K562 (cell line): ENCODE measurements around the gene HOXB1. TPM values are rescaled to one million over a fixed set of nuclear protein-coding genes. Genes with fewer than 3 reads are reported as not detected.

Source experiments
- CAMTA2 ChIP-seq: fragments of 250-450 bp; sonication (Bioruptor Pico); conservative IDR thresholded peaks from 2 replicates; pipeline ENCODE4 v1.5.1; 2022
- CCAR2 ChIP-seq: fragments of 200-400 bp; formaldehyde crosslinking; IDR thresholded peaks from 2 replicates; pipeline ENCODE4 v1.6.1; 2017; ENCODE audit warnings: mild to moderate bottlenecking, low read depth, low read length
- CCNT2 ChIP-seq: IDR thresholded peaks from 2 replicates; pipeline ENCODE4 v1.6.1; 2011; ENCODE audit warnings: borderline replicate concordance, low read depth, mild to moderate bottlenecking, moderate library complexity, mixed read lengths, low read length; ENCODE audit not compliant: insufficient read length; ENCODE audit errors: extremely low read depth
- CUX1 ChIP-seq: fragments of 200-800 bp; sonication (Bioruptor generic); IDR thresholded peaks from 2 replicates; pipeline ENCODE4 v1.6.1; 2016; ENCODE audit warnings: missing genetic modification characterization, missing compliant biosample characterization
- DMBX1 ChIP-seq: fragments of 250-450 bp; sonication (Bioruptor Pico); IDR thresholded peaks from 2 replicates; pipeline ENCODE4 v1.8.0; 2022; ENCODE audit warnings: inconsistent platforms, mild to moderate bottlenecking, moderate library complexity, borderline replicate concordance
- EP300 ChIP-seq: IDR thresholded peaks from 2 replicates; pipeline ENCODE4 v1.6.1; 2012; ENCODE audit warnings: low read length, improper control_type of control experiment
- FOXA3 ChIP-seq, 2 experiments: fragments of 450-650 bp in 1 of 2; sonication (generic) in 1 of 2; formaldehyde crosslinking; IDR thresholded peaks in 1 of 2; conservative IDR thresholded peaks in 1 of 2; 2 replicates each; pipeline versions ENCODE4 v1.4.0 to v1.8.0; 2020 to 2022; ENCODE audit warnings: mild to moderate bottlenecking in 2 of 2, missing genetic modification reagents in 1 of 2
- HCFC1 ChIP-seq: IDR thresholded peaks from 2 replicates; pipeline ENCODE4 v1.6.1; 2012; ENCODE audit warnings: low read depth, low read length, improper control_type of control experiment
- HINFP ChIP-seq: fragments of 450-650 bp; conservative IDR thresholded peaks from 2 replicates; pipeline ENCODE4 v1.6.1; 2016; ENCODE audit warnings: missing genetic modification characterization, low read depth, mild to moderate bottlenecking, control low read depth, missing compliant biosample characterization
- L3MBTL2 ChIP-seq: fragments of 450-650 bp; IDR thresholded peaks from 2 replicates; pipeline ENCODE4 v1.6.1; 2016; ENCODE audit warnings: mild to moderate bottlenecking, moderate library complexity
- NFIX ChIP-seq: fragments of 250-450 bp; sonication (Bioruptor Pico); IDR thresholded peaks from 2 replicates; pipeline ENCODE4 v1.4.0; 2020; ENCODE audit warnings: low read depth, mild to moderate bottlenecking, moderate library complexity
- NR2C1 ChIP-seq, 2 experiments: fragments of 450-650 bp; IDR thresholded peaks; 2 replicates each; pipeline ENCODE4 v1.6.1; 2017; ENCODE audit warnings: mild to moderate bottlenecking in 2 of 2, antibody characterized with exemption in 1 of 2, inconsistent platforms in 1 of 2, missing compliant biosample characterization in 1 of 2, missing genetic modification characterization in 1 of 2
- PML ChIP-seq: IDR thresholded peaks from 2 replicates; pipeline ENCODE4 v1.6.1; 2012; ENCODE audit warnings: low read length, inconsistent platforms
- PREB ChIP-seq: sonication (generic); formaldehyde crosslinking; IDR thresholded peaks from 2 replicates; pipeline ENCODE4 v1.8.1; 2023; ENCODE audit warnings: mild to moderate bottlenecking, missing genetic modification reagents
- RFX1 ChIP-seq: fragments of 450-650 bp; IDR thresholded peaks from 2 replicates; pipeline ENCODE4 v1.6.1; 2016; ENCODE audit warnings: mild to moderate bottlenecking, moderate library complexity
- SMARCA4 ChIP-seq: fragments of 450-650 bp; IDR thresholded peaks from 2 replicates; pipeline ENCODE4 v1.6.1; 2016
- SMARCC2 ChIP-seq: fragments of 450-650 bp; IDR thresholded peaks from 2 replicates; pipeline ENCODE4 v1.6.1; 2017; ENCODE audit warnings: antibody characterized with exemption, moderate library complexity, mild to moderate bottlenecking, low read depth
- WHSC1 ChIP-seq: IDR thresholded peaks from one replicate; pipeline ENCODE4 v1.6.1; 2012; ENCODE audit warnings: low read length, control low read depth, inconsistent platforms
- ZC3H4 ChIP-seq: sonication (generic); formaldehyde crosslinking; IDR thresholded peaks from 2 replicates; pipeline ENCODE4 v1.9.0; 2021; ENCODE audit warnings: missing genetic modification reagents, borderline replicate concordance
- ZFP36 ChIP-seq: fragments of 150-350 bp; IDR thresholded peaks from 2 replicates; pipeline ENCODE4 v1.6.1; 2018; ENCODE audit warnings: low read length, low read depth; ENCODE audit not compliant: partially characterized antibody
- ZNF354B ChIP-seq: fragments of 250-450 bp; sonication (Bioruptor Pico); IDR thresholded peaks from 2 replicates; pipeline ENCODE4 v1.4.0; 2020
- ZNF561 ChIP-seq: fragments of 450-650 bp; formaldehyde crosslinking; conservative IDR thresholded peaks from 2 replicates; pipeline ENCODE4 v1.4.0; 2020; ENCODE audit warnings: mild to moderate bottlenecking, moderate library complexity
- polyA plus RNA-seq, 8 experiments: library from polyadenylated mRNA; depleted of rRNA in 4 of 8; stranded (reverse) in 5 of 8; unstranded in 3 of 8; fragments of >200 nt; fragmentation: Nextera tagmentation in 2 of 8; fragmentation: Illumina TruSeq in 1 of 8; extraction: Ambion mirVana in 2 of 8; extraction: Trizol in 1 of 8; gene quantifications; 2 replicates each; pipeline versions ENCODE4 v1.2.1 to v1.2.3, GENCODE V29; 2011 to 2014; ENCODE audit warnings: inconsistent platforms in 1 of 8, missing spikeins in 1 of 8
- total RNA-seq, 7 experiments: library from RNA; depleted of rRNA in 6 of 7; stranded (reverse); fragments of >200 nt in 6 of 7; fragmentation: Illumina TruSeq in 2 of 7; extraction: Trizol in 2 of 7; gene quantifications; 2 replicates each; pipeline versions ENCODE4 v1.2.1 to v1.2.3, GENCODE V29; 2011 to 2021; ENCODE audit warnings: low replicate concordance in 1 of 7

Gene HOXB1
- total and polyA plus RNA-seq, 9 of the 15 experiments (the other 6 are each of a cell fraction or from before 2014, with no cell fraction given): 0.04 TPM; not detected in 8

- TF ChIP-seq CUX1: no peak
- TF ChIP-seq PREB (CRISPR knock-in tag): no peak
- peak; percentile 63; the same call in 1 of the 2 replicates for TF ChIP-seq SMARCC2
- no peak for TF ChIP-seq CAMTA2
- peak; percentile 90; the same call in 1 of the 2 replicates for TF ChIP-seq EP300
- TF ChIP-seq HCFC1: no peak
- TF ChIP-seq RFX1: no peak
- TF ChIP-seq NFIX (CRISPR knock-in tag): no peak
- TF ChIP-seq ZC3H4 (CRISPR knock-in tag): no peak
- TF ChIP-seq CCNT2: peak; percentile 63
- TF ChIP-seq FOXA3 (CRISPR knock-in tag; conservative IDR thresholded peaks at IDR 0.05 in 1 of 2, IDR thresholded peaks at IDR 0.05 in 1 of 2): no peak
- peak; percentile 69 for TF ChIP-seq PML
- peak; percentile 66; the same call in 1 of the 2 replicates for TF ChIP-seq L3MBTL2
- TF ChIP-seq HINFP (tag): no peak
- TF ChIP-seq ZFP36: peak; percentile 74
- TF ChIP-seq SMARCA4: peak; percentile 93
- TF ChIP-seq CCAR2: no peak
- TF ChIP-seq DMBX1 (CRISPR knock-in tag): peak; percentile 84; the same call in 1 of the 2 replicates
- TF ChIP-seq ZNF354B (CRISPR knock-in tag): no peak
- TF ChIP-seq WHSC1: no peak
- no peak for TF ChIP-seq ZNF561 (CRISPR knock-in tag)
- no peak for TF ChIP-seq NR2C1 (IDR thresholded peaks at IDR 0.05)
- peak; percentile 62 for TF ChIP-seq NR2C1 (tag; IDR thresholded peaks at IDR 0.05)
Measured at GRCh38 chr17:48488548-48489106, 42.2 kb downstream of the HOXB1 start (continued).
